Esophagus muscularis mucosa (tissue), 3 donors: ENCODE measurements around the gene CCDC88C.

Source experiments
- CTCF ChIP-seq, 3 experiments: fragments of 200-600 bp in 2 of 3; fragments of 450-650 bp in 1 of 3; sonication (generic) in 2 of 3; IDR thresholded peaks; one replicate each; pipeline ENCODE4 v1.5.1; 2017 to 2019; ENCODE audit warnings: antibody characterized with exemption in 3 of 3, mild to moderate bottlenecking in 2 of 3, moderate library complexity in 1 of 3
- POLR2A ChIP-seq: fragments of 450-650 bp; IDR thresholded peaks from one replicate; pipeline ENCODE4 v1.6.1; 2017; ENCODE audit warnings: antibody characterized with exemption, moderate library complexity, mild to moderate bottlenecking, low read depth

GRCh38 chr14:91270619-91271018 is 147.0 kb downstream of the CCDC88C start:
- no peak for TF ChIP-seq POLR2A
- no peak for TF ChIP-seq CTCF (IDR thresholded peaks at IDR 0.05)
